Occipital lobe (tissue), 2 donors: ENCODE measurements around the gene LONRF2. TPM values are rescaled to one million over a fixed set of nuclear protein-coding genes. Genes with fewer than 3 reads are reported as not detected.

ENCODE experiments used
- DNase-seq: peaks from one replicate; lab custom pipeline; 2025; lab: John Stamatoyannopoulos, UW
- total RNA-seq: library from RNA; depleted of rRNA; stranded (reverse); fragments of >200 nt; gene quantifications from one replicate; pipeline ENCODE4 v1.2.3, GENCODE V29; 2014

LONRF2 gene
- total RNA-seq, 1 donor from 2014 or later, result 58.3 TPM

DNA sequence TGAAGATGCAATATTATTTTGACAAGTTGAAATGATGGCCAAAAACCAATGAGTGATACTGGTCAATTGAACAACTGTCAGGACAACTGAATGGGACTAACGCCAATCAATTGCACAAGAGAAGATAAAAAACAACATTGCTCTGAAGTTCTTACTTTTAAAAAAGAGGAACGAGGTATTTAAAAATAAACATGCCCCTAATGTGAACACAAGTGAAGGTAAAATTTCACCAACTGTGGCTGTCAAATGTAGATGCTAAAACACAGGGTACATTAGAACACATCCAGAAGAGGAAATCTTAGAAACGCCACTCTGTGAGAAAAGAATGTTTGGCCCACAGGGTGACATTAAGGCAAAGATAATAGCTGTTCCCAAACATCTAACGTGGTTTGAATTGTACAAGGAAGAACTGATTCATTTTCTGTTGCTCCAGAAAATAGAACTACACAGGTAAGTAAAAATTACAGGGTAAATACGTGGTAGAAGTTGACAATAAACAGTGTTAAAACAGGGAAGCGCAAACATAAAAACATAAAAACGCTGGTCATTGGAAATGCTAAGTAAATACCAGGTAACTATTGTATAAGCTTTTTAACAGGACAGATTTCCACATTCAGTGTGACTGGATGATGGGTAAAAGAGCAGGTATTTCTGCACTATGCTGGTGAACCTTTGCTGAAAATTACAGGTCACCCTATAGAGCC lies 20.3 kb downstream of the LONRF2 start:
- DNase-seq, result no peak

- no peak for DNase-seq
Measured at GRCh38 chr2:100299548-100299947, 22.8 kb downstream of the LONRF2 start.

GRCh38 chr2:100297511-100297910 lies 24.8 kb downstream of the LONRF2 start:
- DNase-seq, result no peak

- DNase-seq, result no peak
Measured at GRCh38 chr2:100294162-100294497, 28.2 kb downstream of the LONRF2 start.

DNA sequence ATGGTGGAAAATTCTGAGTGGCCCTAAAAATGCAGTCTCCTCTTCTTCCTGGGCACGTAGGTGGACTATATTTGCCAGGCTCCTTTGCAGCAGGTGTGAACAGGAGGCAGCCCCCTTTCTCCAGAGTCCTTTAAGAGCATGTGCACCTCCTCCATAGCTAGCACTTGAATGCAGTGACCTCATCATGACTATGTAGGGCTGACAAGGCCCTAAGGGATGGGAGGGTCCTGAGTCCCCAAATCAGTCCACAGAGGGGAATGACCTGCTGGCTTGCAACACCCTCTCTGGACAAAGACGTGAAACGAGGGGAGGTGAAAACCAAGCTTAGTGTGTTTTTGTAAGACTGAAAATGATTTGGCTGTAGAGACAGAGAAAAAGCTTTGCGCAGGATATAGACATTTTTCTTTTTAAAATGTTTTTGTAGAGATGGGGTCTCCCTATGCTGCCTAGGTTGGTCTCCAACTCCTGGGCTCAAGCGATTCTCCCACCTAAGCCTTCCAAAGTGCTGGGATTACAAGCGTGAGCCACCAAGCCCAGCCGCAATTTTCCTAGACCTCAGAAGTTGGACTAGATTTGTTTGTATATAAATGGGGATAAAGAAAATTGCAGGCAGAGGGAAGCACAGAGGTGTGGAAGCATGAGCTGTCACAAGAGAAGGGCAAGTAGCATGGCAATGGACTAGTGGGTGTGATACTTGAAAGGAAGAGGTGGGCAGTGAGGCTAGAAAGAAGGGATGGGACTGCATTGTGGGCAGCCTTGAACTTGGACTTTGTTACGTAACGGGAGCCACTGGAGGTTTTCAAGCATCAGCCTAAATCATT lies 28.8 kb downstream of the LONRF2 start:
- DNase-seq, result no peak

DNA sequence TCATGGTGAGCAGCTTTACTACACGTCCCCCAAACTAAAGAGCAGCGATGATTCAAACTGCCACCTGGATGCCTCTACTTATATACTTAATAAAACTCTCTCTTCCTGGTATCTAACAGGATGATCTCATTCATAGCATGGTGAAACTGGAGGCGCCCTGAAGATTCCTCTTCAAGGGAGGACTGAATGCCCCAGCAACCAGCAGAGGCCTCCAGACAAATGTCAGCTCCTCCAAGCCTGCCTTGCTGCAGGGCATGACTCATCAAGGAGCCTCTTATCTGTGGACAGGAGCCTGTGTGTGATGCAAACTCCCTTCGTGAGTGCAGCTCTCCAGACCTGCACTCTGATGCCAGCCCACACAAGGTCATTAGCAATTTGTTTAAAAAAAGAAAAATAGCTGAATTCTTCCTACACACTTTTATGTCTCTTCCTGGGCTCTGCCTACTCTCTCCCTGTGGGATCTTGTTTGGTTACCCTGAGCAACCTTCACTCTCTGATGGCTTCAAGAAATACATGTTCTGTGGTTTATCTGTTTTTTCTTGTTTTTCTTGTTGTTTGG lies 30.2 kb downstream of the LONRF2 start:
- DNase-seq, result no peak

DNA sequence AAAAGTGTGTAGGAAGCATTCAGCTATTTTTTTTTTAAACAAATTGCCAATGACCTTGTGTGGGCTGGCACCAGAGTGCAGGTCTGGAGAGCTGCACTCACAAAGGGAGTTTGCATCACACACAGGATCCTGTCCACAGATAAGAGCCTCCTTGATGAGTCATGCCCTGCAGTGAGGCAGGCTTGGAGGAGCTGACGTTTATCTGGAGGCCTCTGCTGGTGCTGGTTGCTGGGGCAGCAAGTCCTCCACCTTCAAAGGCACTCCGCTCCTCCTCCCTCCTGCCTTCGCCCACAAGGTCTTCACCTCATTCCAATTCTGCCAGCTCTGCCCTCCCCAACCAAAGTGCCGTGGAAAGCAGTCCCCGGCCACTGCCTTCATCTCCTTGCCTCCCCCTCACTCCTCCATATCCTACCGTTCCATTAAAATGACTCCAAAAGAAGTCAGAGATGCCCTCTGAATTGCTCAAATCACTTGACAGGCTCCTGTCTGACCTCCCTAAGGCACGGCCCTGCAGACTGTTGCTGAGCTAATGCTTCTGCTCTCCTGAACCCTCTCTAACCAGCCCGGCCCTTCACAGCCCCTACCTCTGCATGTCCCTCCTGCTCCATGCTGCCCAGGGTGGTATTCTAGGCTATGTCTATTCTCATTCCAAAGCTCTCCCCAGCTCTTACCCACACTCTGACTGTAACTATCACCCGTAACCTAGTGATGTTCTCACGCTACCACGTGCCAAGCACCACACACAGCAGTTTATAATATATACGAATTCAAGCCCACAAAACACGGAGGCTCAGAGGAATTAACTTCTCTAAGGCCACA lies 30.9 kb downstream of the LONRF2 start:
- peak; percentile 61 for DNase-seq

DNA sequence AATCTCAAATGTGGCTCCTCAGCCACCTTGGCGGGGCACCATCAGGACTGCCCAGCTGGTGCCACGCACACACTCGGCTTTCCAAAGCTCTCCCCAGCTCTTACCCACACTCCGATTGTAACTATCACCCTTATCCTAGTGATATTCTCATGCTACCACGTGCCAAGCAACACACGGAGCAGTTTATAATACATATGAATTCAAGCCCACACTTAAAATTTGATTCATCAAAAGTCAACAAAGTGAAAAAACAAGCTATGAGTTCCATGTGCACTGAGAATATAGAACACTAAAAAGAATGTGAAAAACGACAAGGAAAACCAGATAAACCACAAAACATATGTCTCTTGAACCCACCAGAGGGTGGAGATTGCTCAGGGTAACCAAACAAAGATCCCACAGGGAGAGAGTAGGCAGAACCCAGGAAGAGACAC lies 31.6 kb downstream of the LONRF2 start:
- DNase-seq, result no peak

DNA sequence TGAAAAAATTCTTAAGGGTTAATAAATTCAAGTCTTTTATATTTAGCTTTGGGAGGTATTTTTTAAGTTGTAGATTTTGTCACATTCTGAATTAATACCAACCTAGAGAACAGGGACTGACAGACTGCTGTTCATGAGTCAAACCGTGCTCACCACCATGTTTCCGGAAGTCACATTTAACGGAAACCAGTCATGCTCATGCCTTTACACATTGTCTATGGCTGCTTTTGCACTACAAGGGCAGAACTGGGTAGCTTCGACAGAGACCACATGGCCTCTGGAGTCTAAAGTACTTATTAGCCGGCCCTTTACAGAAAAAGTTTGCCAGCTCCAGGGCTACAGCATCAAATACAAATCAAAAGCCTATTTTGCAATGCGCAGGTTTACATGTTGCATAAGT lies 33.3 kb downstream of the LONRF2 start:
- DNase-seq, result no peak

DNA sequence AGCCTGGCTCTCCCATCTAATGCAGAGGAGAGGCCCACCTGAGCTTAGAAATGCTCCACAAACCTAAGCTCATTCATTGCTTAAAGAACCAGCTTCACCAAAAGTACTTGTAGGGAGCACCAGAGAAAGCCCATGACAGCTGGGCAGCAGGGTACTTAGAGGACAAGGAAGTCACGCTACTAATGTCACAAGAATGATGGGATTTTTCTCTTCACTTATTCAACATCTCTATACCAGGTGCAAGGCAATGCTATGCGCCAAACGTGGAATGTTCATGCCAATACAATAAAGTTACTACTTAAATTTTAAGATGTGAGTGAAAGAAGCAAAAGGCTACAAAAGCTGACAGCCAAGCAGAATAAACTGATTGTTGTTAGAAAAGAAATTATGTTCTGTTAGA lies 36.0 kb downstream of the LONRF2 start:
- no peak for DNase-seq

GRCh38 chr2:100285691-100286090 lies 36.6 kb downstream of the LONRF2 start:
- no peak for DNase-seq

DNA sequence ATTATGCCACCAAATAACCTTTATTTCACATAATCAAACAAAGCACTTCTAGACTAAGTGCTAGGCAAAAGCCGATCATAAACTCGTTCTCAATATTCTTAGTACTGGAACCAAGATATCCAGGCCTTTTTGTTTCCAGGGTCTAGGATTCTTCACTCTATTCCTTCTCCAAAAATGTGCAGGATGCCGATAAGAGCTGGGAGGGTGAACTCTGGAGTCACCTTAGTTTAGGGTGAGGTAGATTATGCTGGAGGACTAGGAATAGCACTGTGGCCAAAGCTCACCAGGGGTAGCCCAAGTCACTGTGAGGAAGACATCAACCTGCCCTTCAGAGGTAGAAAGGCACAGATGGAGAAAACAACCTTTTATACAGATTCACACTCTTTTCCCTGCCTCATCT lies 37.3 kb downstream of the LONRF2 start:
- DNase-seq, result no peak

- no peak for DNase-seq
Measured at GRCh38 chr2:100283724-100284501, 38.4 kb downstream of the LONRF2 start.

DNA sequence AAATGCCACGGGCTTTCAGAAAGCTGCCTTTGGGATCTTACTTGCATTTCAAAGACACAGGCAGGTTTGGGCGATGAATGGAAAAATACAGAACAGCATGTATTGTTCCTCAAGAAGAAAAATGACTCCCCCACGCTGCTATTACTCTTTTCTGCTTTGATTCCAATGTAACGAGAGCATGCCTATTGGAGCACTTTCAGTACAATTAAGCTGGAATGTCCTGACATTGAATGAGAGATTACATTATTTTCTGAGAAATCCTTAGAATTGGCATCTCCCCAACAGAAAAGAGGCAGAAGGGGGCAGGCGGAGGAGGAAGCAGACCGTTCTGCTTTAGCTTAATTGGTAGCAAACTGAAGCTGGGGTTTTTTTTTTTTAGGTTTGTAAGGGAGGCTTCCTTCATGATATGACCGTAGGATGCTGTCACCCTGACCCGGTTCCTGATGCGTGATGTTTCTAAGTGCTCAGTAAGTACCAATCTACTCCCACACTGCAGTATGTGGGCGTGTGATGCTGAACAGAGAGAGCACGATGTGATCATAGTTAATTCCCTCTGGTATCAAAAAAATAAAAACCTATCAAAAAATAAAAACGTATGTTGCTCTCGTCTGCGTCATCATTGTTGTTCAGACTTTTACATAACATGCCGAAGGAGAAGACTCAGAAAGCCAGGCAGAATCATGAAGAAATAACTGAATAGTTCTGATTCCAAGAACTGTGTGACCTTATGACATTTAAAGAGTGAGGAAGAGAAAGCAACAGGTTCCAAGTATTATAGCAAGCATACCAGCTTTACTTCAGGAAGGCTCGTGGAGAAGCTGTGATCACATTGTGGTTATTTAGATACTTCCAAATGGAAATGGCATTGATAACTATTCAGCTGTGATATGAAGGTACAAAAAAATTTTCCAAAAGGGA lies 40.5 kb downstream of the LONRF2 start:
- no peak for DNase-seq

DNA sequence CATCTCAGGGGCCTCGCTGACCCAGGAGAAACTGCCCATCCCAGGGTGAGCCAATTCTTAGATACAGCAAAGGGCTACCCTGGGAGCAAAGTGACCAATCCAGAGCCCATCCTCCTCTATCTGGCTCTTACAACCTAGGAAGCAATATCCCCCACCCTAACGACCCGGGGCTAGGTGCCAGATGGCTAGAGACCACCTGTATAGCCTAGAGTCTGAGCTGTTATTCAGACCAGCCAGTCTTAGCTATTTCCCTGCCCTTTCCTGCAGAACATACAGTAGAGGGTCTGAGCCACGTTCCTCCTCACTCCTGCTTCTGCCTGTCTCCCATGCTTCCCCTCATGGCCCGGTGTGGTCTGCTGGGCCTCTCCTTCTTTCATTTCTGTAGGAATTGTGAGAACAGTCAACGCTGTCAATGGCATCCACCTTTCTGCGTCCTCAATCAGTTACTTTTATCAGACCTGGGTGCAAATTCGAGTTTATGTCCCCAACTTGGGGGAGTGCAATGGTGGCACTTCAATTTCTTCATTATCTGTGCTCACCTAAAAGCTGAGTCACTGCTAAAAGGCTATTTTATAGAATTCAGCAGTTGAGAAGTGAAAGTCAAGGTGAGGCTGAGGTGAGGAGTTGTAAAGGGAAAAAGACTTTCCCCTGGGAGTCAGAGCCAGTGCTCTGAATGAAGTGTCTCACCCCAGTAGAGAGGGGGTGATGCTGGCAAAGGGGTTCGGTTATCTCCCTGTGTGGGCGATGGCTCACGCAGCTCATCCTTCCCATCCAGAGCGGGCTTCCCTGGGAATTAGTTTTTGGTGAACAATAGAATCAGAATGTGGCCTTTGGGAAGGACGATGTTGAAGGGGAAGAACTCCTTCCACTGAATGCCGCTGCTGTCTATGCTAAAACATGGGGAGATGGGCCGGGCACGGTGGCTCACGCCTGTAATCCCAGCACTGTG lies 42.4 kb downstream of the LONRF2 start:
- DNase-seq, result no peak

DNA sequence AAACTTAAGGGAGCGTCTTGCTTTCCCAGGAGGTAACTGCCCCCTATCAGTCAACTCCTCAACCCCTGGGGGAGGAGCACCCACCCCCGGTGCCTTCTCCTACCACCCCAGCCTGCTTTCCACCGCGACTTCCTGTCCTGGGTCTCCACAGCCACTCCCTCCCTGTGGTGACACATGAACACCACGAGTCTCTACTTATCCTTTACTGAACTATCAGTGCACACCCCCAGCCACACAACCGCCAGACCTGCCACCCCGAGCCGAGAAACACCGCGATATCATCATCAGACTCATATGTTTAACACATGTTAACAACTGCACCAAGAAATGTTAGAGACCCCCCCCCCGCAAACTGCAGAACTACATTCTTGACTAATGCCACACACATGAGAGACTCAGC lies 43.3 kb downstream of the LONRF2 start:
- no peak for DNase-seq

- DNase-seq, result no peak
Measured at GRCh38 chr2:100278501-100278900, 43.8 kb downstream of the LONRF2 start.

DNA sequence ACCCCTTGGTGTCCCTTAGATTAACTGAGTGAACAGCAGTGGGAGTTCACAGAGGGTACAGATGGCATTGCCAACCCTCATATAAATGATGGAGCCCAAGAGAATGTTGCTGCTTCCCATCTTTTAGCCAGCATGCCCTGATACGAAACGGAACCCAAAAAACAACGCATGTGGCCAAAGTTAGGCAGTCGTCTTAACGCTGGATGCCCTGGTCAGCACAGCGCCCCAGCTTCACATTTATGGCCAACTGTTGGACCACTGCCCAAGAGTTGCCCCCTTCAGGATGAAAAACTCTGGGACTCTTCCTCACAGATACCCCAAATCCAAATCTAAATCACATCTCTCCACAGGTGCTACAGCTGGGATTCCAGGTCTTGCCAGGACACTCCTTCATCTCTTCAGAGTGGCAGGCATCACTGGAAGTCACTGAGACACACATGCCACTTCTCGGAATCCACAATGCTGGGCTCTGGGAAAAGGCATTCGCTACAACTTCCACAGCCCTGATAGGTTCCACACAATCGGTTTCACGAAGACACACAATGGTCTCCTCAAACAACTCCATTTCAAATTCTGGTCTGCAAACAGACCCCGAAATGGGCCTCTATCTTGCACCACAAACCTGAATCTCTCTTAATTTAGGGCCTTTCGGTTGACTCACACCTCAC lies 44.6 kb downstream of the LONRF2 start:
- no peak for DNase-seq
